ENCODE measurements around the gene CRIP3. TPM values are rescaled to one million over a fixed set of nuclear protein-coding genes. Genes with fewer than 3 reads are reported as not detected.

Gene CRIP3
- total and polyA plus RNA-seq, 2 of the 8 experiments (the other 6 are each of a cell fraction or from before 2014, with no cell fraction given): 34.0 to 46.3 TPM

GRCh38 chr6:43334466-43335095 lies 26.0 kb upstream of the CRIP3 start (continued):
- TF ChIP-seq TEAD4 (IDR thresholded peaks at IDR 0.05; ENCODE audit: low read depth, low read length): 0 out of 2 replicates have a peak, but pooled peaks have one; percentile 28
